Astrocyte (in vitro differentiated cells and primary cell): ENCODE data around the gene WSCD2.

Experiments used
- CTCF ChIP-seq: IDR thresholded peaks from 2 replicates; pipeline ENCODE4 v1.5.1; 2011; ENCODE audit warnings: low read depth, mild to moderate bottlenecking, inconsistent platforms, low read length, moderate library complexity; ENCODE audit not compliant: insufficient read depth
- EZH2 ChIP-seq: IDR thresholded peaks from 2 replicates; pipeline ENCODE4 v1.6.1; 2012; ENCODE audit warnings: mild to moderate bottlenecking, low read length, inconsistent platforms; ENCODE audit not compliant: insufficient read depth

- TF ChIP-seq CTCF (no peak), EZH2 (no peak)
These were observed 18.2 kb upstream of the WSCD2 start for GRCh38 chr12:108110844-108111243.
